ENCODE results near the gene GBA2.

GRCh38 chr9:35717132-35717870 is 31.7 kb downstream of the GBA2 start:
- TF ChIP-seq, protein P1, sequence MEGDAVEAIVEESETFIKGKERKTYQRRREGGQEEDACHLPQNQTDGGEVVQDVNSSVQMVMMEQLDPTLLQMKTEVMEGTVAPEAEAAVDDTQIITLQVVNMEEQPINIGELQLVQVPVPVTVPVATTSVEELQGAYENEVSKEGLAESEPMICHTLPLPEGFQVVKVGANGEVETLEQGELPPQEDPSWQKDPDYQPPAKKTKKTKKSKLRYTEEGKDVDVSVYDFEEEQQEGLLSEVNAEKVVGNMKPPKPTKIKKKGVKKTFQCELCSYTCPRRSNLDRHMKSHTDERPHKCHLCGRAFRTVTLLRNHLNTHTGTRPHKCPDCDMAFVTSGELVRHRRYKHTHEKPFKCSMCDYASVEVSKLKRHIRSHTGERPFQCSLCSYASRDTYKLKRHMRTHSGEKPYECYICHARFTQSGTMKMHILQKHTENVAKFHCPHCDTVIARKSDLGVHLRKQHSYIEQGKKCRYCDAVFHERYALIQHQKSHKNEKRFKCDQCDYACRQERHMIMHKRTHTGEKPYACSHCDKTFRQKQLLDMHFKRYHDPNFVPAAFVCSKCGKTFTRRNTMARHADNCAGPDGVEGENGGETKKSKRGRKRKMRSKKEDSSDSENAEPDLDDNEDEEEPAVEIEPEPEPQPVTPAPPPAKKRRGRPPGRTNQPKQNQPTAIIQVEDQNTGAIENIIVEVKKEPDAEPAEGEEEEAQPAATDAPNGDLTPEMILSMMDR (IDR thresholded peaks at IDR 0.05) = no peak
- no peak for TF ChIP-seq POLR2A (IDR thresholded peaks at IDR 0.05)

Data from heart left ventricle (tissue), 13 donors.